NT2/D1 (cell line): Measurements from ENCODE around the gene DMRTA1.

Experiments
- SUZ12 ChIP-seq: IDR thresholded peaks from 2 replicates; pipeline ENCODE4 v1.6.1; 2011; ENCODE audit not compliant: insufficient read length, insufficient read depth; ENCODE audit errors: extremely low read depth
- YY1 ChIP-seq: IDR thresholded peaks from 2 replicates; pipeline ENCODE4 v1.6.1; 2011; ENCODE audit not compliant: insufficient read length, insufficient read depth
- ZNF274 ChIP-seq: IDR thresholded peaks from 2 replicates; pipeline ENCODE4 v1.6.1; 2011; ENCODE audit warnings: mild to moderate bottlenecking, low read depth, low read length

GRCh38 chr9:22401671-22402070, 45.0 kb upstream of the DMRTA1 start:
- TF ChIP-seq SUZ12 (no peak), YY1 (no peak), ZNF274 (no peak)
